Medulla oblongata (tissue), 1 donor: ENCODE data around the gene CAPN7.
A peak's percentile ranks its signal among the peaks of the same experiment; 100 is the strongest.

Experiments
- DNase-seq: peaks from one replicate; pipeline ENCODE4 v3.0.0-alpha.2; 2015; ENCODE audit errors: extremely low spot score

Gene CAPN7

DNA sequence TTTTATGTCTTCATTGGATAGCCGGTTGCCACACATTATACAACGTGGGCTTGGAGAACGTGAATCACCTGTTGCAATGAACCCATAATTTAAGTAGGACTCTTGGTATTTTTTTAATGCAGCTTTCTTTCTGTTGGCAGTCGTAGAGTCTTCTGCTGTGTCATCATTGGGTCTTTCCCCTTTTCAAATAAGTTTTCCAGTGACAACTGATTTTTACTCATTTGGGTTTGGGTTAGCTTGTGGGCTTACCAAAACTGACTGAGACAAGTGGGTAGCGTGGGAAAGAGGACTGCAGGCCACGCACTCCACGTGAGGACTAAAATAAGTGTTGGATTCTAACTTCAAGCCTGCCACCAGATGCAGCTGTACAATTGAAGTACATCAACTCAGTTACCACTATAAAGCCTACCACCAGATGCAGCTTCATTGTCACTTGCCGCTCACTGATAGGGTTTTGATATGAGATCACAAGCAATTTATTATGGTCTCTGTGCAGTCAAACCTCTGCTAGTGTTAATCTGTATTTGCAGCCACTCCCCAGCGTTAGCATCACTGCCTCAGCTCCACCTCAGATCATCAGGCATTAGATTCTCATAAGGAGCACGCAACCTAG lies 6.4 kb upstream of the CAPN7 start:
- no peak for DNase-seq

DNA sequence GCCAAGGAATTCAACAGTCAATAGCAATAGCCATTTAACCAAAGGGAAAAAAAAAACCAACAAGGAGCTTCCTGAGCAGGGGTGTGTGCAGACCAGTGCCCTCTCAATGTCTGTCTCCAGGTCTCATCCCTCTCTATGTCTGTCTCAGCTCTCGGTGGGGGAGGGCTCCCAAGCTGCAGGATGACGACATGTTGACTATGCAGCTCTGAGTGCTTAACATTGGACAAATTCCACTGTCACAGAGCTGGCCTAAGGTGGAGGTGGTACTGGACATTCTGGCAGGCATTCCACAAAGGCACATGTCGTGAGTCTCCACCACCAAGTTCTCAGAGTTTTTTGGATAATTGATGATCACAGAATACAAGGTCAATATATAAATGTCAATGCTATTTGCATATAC lies 2.0 kb upstream of the CAPN7 start:
- DNase-seq: no peak

DNA sequence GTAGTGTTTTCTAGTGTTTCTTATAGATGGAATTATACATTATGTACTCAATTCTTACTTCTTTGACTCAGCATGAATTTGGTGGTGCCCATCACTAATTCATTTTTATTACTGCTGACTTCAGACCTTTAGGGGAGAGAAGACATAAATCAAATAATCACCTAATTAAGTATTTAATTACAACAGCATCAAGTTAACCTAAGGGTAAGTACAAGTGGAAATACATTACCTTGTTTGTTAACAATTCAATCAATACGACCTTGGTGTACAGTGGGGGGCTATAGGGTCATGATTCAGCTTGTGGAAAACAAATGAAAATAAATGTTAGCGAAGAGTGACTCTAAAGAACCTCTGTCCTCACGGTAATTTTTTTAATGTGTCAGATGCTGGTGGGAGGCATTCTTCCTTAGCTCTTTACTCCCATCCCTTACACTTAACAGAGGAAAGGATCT lies 538 bp upstream of the CAPN7 start:
- no peak for DNase-seq

DNA sequence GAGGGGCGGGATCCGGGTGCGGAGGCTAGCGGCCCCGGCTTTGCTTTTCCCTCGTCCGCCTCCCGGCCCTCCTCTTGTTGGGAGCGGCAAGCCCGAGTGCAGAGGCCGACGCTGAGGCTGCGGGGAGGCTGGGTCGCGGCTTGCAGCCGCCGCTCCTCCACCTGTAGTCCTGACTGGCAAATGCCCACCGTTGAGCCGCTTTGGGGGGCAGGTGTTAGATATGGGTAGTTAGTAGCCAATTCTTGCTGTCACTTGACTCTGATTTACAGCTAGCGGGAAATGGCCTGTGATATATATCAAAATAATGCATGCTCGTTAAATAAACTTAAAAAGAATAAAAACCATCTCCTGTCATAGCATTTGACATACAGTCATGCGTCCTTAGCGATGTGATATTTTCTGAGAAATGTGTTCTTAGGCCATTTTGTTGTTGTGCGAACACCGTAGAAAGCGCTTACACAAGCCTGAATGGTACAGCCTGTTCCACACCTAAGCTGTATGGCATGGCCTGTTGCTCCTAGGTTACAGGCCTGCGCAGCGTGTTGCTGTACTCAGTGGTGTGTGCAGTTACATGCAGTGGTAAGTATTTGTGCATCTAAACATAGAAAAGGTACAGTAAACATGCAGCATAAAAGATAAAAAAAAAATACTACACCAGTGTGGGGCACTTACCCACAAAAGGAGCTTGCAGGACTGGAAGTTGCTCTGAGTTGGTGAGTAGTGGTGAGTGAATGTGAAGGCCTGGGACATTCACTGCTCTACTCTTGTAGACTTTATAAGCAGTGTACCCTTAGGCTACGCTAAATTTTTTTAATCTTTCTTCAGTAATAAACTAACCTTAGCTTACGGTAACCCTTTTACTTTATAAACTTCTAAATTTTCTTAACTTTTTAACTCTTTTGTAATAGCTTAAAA lies 873 bp downstream of the CAPN7 start:
- DNase-seq: peak; percentile 58

DNA sequence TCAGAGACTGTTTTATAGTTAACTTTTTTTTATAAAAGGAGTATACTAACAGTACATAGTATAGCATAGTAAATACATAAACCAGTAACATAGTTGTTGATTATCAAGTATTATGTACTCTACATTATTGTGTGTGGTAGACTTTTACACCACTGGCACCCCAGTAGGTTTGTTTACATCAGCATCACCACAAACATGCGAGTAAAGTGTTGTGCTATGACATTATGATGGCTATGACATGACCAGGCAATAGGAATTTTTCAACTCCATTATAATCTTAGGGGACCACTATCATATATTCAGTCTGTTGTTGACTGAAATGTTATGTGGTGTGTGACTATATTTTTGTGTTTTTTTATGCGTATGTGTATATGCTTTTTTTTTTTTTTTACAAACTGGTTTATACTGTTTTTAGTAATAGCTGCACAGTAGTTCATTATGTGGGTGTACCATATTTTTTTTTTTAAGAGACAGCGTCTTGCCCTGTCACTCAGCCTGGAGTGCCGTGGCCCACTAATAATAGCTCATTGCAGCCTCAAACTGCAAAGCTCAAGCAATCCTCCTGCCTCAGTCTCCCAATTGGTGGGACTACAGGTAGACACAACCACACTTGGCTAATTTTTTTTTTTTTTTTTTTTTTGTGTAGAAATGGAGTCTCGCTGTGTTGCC lies 1.9 kb downstream of the CAPN7 start:
- no peak for DNase-seq

DNA sequence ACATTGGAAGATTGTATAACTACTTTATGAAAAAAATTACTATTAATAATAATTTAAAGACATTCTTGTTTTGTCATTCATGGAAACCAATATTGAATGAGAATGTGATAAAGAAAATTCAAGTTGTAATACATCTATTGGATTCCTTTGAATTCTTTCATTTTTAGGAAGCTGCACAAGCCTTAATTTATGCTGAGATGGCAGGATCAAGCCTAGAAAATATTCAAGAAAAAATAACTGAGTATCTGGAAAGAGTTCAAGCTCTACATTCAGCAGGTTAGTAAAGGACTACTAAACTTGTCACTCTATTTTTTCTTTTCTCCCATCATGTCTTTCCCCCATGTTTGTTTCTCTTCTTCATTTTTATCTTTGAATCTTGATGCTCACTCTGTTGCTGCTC lies 5.9 kb downstream of the CAPN7 start:
- DNase-seq: no peak

DNA sequence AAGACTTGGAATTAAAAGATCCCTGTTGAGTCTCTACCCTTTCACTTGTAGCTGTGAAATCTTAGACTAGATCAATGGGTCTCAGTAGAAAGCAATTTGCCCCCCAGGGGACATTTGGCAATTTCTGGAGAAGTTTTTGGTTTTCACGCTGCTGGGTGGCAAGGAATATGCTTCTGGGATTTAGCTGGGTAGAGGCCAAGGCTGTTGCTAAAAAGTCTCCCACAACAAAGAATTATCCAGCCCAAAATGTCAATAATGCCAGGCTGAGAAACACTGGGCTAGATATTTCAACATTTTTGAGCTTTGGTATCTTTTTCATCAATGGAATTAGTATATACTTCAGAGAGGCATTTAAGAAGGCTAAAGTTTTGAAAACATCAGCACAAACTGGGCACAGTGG lies 8.7 kb downstream of the CAPN7 start:
- no peak for DNase-seq

DNA sequence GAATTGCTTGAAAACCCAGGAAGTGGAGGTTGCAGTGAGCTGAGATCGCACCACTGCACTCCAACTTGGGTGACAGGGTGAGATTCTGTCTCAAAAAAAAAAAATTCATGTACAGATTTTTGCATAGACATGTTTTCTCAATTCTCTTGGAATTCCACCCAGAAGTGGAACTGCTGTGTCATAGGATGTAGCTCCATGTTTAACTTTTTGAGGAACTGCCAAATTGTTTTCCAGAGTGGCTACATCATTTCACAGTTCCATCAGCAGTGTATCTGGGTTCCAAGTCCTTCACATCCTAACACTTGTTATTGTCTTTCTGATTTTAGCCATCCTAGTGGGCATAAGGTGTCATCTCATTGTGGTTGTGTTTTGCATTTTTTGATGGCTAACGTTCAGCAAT lies 9.9 kb downstream of the CAPN7 start:
- DNase-seq: no peak

DNA sequence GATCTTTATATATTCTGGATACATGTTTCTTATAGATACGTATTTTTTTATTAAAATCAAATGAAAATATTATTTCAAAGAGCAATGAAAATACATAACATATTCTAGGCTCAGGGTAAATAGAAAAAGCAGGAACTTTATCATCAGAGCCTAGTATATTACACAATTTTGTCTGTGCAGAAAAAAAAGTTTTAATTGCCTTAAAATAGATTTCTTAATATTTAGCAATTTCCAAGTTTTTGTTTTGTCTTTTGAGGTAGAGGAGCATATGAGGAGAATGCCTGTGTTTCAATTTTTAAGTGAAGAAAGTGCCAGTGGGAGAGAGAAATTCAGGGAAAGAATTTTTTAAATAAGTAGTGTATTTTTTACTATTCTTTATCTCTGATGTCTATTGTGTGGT lies 10.5 kb downstream of the CAPN7 start:
- no peak for DNase-seq

DNA sequence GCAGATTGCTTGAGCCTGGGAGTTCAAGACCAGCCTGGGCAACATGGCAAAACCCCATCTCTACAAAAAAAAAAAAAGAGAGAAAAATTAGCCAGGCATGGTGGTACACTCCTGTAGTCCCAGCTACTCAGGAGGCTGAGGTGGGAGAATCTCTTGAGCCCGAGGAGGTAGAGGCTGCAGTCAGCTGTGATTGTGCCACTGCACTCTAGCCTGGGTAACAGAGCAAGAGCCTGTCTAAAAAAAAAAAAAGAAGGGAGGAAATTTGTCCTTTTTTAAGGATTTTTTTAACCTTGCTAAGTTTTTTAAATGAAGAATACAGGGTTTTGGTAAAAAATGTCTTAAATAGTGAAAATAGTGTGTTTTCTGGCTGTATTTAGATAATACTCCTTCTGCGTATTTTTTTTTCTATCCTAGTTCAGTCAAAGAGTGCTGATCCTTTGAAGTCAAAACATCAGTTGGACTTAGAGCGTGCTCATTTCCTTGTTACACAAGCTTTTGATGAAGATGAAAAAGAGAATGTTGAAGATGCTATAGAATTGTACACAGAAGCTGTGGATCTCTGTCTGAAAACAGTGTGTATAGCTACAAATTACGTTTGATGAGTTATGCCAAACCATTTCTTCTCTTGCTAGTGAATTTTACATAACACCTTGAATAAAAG lies 11.1 kb downstream of the CAPN7 start:
- DNase-seq: no peak

DNA sequence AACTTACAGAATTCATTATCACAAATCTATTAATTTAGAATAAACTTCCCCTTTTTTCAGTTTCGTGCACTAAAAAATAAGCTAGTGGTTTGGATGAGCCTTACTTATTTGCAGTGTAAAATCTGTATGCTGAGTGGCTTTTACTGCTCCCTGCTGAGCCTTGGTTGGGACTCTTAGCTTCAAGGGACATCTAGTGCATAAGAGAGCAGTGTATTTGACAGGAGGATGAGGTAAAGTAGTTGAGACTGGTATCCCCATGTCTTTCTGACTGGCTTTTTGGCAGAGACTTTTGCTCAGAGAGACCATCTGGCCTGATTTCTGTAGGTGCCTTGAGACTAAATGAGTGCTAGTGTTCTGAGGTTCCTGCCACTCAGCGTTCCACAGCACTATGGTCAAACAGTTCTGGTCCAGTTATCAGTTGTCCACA lies 11.8 kb downstream of the CAPN7 start:
- DNase-seq: no peak

DNA sequence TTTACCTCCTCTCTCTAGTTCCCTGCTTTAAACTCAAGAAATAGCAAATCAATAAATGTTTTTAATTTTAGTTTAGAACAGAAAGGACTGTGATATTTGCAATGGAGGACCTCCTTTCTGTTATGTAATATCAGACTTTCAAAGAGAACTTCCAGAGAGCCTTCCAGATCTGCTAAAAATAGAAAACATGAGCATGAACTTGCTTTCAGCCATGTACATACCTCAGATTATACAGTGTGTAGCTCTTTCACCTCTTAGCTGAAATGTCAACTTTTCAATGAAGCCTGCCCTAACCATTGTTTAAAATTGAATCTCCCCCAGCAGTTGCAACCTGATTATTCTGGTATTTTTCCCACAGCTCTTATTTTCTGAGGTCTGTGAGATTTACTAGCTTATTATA lies 12.6 kb downstream of the CAPN7 start:
- no peak for DNase-seq

DNA sequence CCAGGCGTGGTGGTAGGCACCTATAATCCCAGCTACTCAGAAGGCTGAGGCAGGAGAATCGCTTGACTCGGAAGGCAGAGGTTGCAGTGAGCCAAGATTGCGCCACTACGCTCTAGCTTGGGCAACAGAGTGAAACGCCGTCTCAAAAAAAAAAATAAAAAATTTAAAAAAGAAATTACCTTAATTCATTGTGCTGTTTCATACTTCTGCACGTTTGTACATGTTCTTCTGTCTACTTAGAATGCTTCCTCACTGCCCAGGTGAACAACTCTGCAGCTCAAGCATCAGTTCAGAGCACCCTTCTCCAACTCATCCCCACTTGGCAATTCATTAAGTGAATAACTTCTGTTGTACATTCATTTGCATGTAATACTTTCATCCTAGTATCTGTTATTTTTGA lies 14.0 kb downstream of the CAPN7 start:
- no peak for DNase-seq

DNA sequence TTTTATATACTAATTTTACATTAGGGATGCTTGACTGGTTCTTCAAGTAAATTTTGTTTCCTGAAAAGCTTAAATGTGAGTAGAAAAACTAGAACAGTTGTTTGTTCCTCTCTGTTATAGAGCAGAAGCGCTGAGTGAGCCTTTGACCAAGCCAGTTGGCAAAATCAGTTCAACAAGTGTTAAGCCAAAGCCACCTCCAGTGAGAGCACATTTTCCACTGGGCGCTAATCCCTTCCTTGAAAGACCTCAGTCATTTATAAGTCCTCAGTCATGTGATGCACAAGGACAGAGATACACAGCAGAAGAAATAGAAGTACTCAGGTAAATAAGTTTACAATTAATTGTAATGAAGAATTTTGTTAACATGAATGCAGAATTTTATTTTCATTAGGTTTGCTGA lies 14.6 kb downstream of the CAPN7 start:
- DNase-seq: peak; percentile 22

DNA sequence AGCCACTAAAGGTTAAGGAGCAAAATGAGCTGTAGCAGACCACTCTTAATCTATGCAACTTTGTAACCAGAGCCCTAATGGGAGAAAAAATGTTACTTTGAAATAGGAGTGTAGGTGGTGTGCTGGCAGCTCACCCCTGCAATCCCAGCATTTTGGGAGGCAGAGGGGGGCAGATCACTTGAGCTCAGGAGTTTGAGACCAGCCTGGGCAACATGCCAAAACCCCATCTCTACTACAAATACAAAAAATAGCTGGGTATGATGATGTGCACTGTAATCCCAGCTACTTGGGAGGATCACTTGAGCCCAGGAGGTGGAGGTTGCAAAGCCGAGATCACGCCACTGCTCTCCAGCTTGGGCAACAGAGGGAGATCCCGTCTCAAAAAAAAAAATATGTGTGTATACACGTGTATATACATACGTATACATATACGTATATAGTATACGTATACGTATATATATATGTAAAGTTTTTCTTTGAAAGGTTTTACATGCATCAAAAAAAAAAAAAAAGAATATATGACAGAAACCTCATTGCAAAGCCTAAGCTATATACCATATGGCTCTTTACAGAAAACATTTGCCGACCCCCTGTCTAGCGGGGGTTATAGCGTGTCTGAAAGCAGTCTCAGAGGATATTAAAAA lies 15.7 kb downstream of the CAPN7 start:
- no peak for DNase-seq

DNA sequence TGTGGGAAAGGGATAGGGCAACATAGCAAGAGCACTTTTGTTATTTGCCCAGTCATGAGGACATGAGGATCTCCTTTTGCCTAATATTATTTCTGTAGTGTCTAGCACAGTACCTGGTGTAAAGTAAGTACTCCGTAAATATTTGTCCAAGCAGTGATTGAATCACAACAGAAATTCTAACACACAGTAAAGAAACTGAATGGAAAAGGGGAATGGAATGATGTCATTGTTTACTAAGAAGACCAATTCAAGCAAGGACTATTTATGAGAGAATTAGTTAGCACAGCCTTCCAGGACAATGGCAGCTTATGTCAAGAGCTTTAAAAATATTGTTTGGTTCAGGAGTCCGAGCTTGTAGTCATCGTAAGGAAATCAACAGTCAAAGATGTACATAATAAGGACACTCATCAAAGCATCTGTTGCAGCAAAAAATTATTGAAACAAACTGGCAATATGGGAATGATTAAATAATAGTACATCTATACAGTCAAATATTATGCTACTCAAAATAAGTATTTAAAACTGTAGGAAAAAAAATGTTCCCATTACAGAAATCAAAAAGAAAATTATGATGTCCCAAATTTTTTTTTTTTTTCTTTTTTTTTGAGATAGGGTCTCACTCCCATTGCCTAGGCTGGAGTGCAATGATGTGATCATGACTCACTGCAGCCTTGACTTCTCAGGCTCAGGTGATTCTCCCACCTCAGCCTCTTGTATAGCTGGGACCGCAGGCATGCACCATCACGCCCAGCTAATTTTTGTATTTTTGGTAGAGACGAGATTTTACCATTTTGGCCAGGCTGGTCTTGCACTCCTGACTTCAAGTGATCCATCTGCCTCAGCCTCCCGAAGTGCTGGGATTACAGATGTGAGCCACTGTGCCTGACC lies 17.9 kb downstream of the CAPN7 start:
- peak; percentile 41 for DNase-seq

DNA sequence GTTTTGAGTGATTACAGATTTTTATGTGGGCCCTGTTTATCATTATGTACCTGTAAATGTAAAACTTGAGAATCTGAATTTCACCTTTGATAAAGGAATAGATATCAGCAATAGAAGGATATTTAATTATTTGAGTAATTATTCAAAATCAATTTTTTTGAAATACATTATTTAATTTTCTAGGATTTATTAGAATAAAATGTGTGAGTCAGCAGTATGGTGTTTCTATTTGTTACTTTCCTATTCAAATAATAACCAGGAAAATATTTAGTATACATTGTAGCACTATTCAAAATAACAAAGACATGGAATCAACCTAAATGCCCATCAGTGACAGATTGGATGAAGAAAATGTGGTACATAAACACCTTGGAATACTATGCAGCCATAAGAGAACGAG lies 22.1 kb downstream of the CAPN7 start:
- no peak for DNase-seq

DNA sequence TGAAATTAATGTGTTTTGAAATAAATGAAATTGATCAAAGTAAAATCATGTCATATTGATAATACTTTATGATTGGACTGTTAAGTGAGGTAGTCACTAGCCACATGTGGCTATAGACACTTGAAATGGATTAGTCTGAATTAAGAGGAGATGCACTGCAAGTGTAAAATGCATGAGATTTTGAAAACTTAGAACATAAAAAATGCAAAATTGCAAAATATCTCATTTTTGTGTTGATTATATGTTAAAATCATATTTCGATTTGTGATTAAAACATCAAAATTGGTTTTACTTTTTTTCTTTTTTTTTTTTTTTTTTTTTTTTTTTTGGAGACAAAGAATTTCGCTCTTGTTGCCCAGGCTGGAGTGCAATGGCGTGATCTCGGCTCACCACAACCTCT lies 23.2 kb downstream of the CAPN7 start:
- DNase-seq: no peak

DNA sequence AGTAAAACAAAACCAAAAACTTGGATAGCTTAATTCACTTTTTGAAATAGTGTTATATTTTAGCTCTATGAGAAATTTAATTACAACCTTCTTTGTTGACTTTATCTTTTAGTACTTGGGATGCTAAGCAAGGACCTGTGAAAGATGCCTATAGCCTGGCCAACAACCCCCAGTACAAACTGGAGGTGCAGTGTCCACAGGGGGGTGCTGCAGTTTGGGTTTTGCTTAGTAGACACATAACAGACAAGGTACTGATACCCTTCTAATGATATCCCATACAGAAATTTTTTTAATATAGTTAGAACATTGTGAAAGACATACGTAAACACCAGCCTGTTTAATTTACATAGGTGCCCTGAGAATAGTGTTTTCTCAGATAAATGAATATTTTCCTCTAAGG lies 35.3 kb downstream of the CAPN7 start:
- DNase-seq: no peak

DNA sequence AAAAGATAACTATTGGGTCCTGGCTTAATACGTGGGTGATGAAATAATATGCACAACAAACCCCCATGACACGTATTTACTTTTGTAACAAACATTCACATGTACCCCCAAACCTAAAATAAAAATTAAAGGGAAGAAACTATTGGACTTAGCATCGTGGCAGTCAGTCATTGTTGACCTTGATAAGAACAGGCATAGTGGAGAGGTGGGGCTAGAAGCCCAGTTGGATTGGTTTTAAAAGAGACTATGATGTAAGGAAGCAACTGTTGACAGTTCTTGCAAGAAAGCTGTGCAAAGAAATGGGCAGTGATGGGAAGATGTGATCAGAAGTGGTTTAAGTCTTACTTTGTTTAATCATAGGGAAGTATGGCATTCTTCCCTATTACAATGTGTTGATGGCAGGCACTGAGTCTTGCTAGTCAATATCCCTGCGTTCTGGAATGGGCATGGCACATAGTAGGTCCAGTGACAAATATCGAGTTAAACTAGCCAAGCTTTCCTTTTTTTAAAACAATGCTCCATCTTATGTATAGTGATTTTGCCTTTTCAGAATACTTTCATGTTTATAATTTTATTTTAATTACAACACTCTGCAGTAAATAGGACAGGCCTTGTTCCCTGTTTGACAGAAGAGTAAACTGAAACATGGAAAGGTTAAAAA lies 37.9 kb downstream of the CAPN7 start:
- no peak for DNase-seq
